ENCODE data around the gene PTPN4. TPM values are rescaled to one million over a fixed set of nuclear protein-coding genes. Genes with fewer than 3 reads are reported as not detected.

Gene PTPN4
- total RNA-seq, 1 experiment from 2014 or later: 60.7 TPM

- POLR2A ChIA-PET (ENCODE audit: unreplicated experiment): no interaction called here
- Histone ChIP-seq H3F3A (ENCODE audit: insufficient read depth, low read depth) (peaks cover 9% of the 10 kb centered on the region; the same call in 1 of the 2 replicates), H3K36me3 (ENCODE audit: low read depth) (no peaks in the 10 kb centered on the region), H2AFZ (no peak overlapping the region), H3K27ac (no peak overlapping the region), H3K4me2 (no peak overlapping the region), H4K20me1 (ENCODE audit: insufficient read depth) (no peaks in the 10 kb centered on the region), H3K27me3 (ENCODE audit: insufficient read depth, low read depth) (no peaks in the 10 kb centered on the region), H3K4me1 (replicated peaks; ENCODE audit: insufficient read depth) (peaks cover 11% of the 10 kb centered on the region), H3K4me3 (no peak overlapping the region), H3K79me2 (ENCODE audit: low read depth) (no peaks in the 10 kb centered on the region), H3K9me2 (ENCODE audit: insufficient read depth) (no peaks in the 10 kb centered on the region), H3K9me3 (ENCODE audit: insufficient read depth, low read depth) (no peaks in the 10 kb centered on the region)
- intact Hi-C loops (cut with micrococcal nuclease; ENCODE audit: unreplicated experiment): loop anchor here (5.0 kb wide), 1 partner anchor 773 kb away; no protein-coding TSS in a partner anchor
- no peak for TF ChIP-seq CTCF (conservative IDR thresholded peaks at IDR 0.05)
- no peak for TF ChIP-seq EZH2 (IDR thresholded peaks at IDR 0.05; ENCODE audit: low read depth)
- CTCF ChIA-PET: interaction anchor here (0.6 kb wide), 1 partner anchor 23 kb away, joined by 3 read pairs; no protein-coding TSS in a partner anchor
- no TSS peak for BruUV-seq (replicated peaks)
- DNase-seq: no peak
Measured at GRCh38 chr2:119739580-119740255, 20.0 kb upstream of the PTPN4 start.

- intact Hi-C loops (cut with micrococcal nuclease; ENCODE audit: unreplicated experiment): no loop called here
- Histone ChIP-seq H3K79me2 (ENCODE audit: low read depth) (no peaks in the 10 kb centered on the region), H3K9me3 (ENCODE audit: insufficient read depth, low read depth) (no peaks in the 10 kb centered on the region), H3K27me3 (ENCODE audit: insufficient read depth, low read depth) (no peaks in the 10 kb centered on the region), H3F3A (ENCODE audit: insufficient read depth, low read depth) (peaks cover 9% of the 10 kb centered on the region; the same call in 1 of the 2 replicates), H2AFZ (no peak overlapping the region), H4K20me1 (ENCODE audit: insufficient read depth) (no peaks in the 10 kb centered on the region), H3K36me3 (ENCODE audit: low read depth) (no peaks in the 10 kb centered on the region), H3K4me2 (no peak overlapping the region), H3K27ac (no peak overlapping the region), H3K4me1 (replicated peaks; ENCODE audit: insufficient read depth) (peaks cover 15% of the 10 kb centered on the region), H3K4me3 (no peak overlapping the region), H3K9me2 (ENCODE audit: insufficient read depth) (no peaks in the 10 kb centered on the region)
- BruUV-seq (replicated peaks): no TSS peak
- TF ChIP-seq EZH2 (IDR thresholded peaks at IDR 0.05; ENCODE audit: low read depth) (no peak), CTCF (conservative IDR thresholded peaks at IDR 0.05) (no peak)
- ChIA-PET CTCF (no interaction called here), POLR2A (ENCODE audit: unreplicated experiment) (interaction anchor here (0.6 kb wide), 1 partner anchor 33 kb away, joined by 7 read pairs; no protein-coding TSS in a partner anchor)
- DNase-seq: no peak
Measured at GRCh38 chr2:119741001-119741400, 18.7 kb upstream of the PTPN4 start.

DNA sequence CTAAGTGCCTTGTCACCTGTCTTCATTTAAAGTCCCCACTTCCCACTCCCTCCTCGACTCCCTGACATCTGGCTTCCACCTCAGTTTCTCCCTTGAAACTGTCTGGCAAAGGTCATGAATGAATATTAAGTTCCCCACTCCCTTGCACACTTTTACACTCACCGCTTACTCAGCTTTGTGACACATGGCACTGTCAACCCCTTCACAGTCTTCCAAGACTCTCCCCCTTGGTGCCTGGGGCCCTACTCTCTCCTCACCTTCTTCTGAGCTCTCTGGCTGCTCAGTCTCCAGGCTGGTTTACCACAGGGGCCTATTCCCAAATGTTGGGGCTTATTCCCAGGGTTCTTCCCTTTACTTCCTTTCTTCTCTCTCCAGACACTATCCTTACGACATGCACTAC is 17.9 kb upstream of the PTPN4 start:
- TF ChIP-seq CTCF (conservative IDR thresholded peaks at IDR 0.05): no peak
- no peak for TF ChIP-seq EZH2 (IDR thresholded peaks at IDR 0.05; ENCODE audit: low read depth)
- H3K4me3 ChIP-seq: no peak overlapping the region
- H3K4me1 ChIP-seq (replicated peaks; ENCODE audit: insufficient read depth): peaks cover 20% of the 10 kb centered on the region
- no TSS peak for BruUV-seq (replicated peaks)
- DNase-seq: no peak
- ChIA-PET POLR2A (ENCODE audit: unreplicated experiment) (interaction anchor here (0.6 kb wide), 1 partner anchor 32 kb away, joined by 7 read pairs; no protein-coding TSS in a partner anchor), CTCF (interaction anchor here (0.5 kb wide), 1 partner anchor 1695 kb away, joined by 5 read pairs; no protein-coding TSS in a partner anchor)
- H3K36me3 ChIP-seq (ENCODE audit: low read depth): no peaks in the 10 kb centered on the region
- no peaks in the 10 kb centered on the region for H3K27me3 ChIP-seq (ENCODE audit: insufficient read depth, low read depth)
- H3K9me3 ChIP-seq (ENCODE audit: insufficient read depth, low read depth): no peaks in the 10 kb centered on the region
- peaks cover 9% of the 10 kb centered on the region; the same call in 1 of the 2 replicates for H3F3A ChIP-seq (ENCODE audit: insufficient read depth, low read depth)
- no peaks in the 10 kb centered on the region for H4K20me1 ChIP-seq (ENCODE audit: insufficient read depth)
- no peaks in the 10 kb centered on the region for H3K9me2 ChIP-seq (ENCODE audit: insufficient read depth)
- H3K27ac ChIP-seq: no peak overlapping the region
- no peaks in the 10 kb centered on the region for H3K79me2 ChIP-seq (ENCODE audit: low read depth)
- intact Hi-C loops (cut with micrococcal nuclease; ENCODE audit: unreplicated experiment): no loop called here
- H3K4me2 ChIP-seq: no peak overlapping the region
- H2AFZ ChIP-seq: no peak overlapping the region

Measured in PC-9 (cell line).